ENCODE results near the gene ACOT11. TPM values are rescaled to one million over a fixed set of nuclear protein-coding genes. Genes with fewer than 3 reads are reported as not detected.

ACOT11 gene
- total RNA-seq, 6 donors from 2014 or later, result 2.3 to 13.6 (median 7.0) TPM

DNA sequence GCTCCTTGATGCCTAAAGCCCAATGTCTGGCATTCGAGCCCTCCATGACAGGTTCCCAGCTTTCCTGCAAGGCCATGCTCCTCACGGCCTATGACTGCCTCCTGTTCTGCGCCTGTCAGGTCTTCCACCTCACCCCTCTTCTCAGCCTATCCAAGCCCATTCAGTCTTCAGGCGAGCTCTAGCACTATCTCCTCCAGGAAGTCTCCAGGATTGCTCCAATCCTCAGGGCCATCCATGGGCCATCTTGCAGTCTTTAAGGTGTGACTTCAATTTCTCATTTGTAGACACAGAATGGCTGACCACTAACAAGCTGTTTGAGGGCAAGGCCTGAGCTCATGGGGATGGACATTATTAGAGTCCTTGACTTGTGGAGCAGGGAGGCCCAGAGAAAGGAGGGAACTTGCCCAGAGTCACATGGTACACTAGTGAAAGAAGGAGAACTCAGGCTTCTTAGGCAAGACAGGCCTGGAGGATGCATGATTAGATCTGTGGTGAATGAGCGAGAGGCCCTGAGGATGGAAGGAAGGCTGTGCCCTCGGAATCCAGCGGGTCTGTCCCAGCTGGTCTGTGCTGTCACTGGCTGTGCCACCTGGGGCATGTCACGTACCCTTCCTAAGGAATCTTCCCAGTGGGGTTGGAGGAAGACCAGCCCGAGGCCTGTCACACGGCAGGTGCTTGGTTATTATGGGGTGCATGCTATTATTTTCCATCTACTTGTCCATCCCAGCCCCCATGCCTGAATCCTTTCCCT, 1.2 kb upstream of the ACOT11 start:
- Histone ChIP-seq H3K9me3 (no peaks in the 10 kb centered on the region), H3K4me1 (peaks cover 17 to 36% (median 21%) of the 10 kb centered on the region in 4 donors), H3K36me3 (no peaks in the 10 kb centered on the region), H3K27ac (peak overlapping the region in 2 of 4 donors; percentile 54 to 65), H3K27me3 (no peaks in the 10 kb centered on the region), H3K4me3 (no peak overlapping the region)
- ATAC-seq (ENCODE audit: low FRiP score in 2 of 2) (peak in 1 of 2 donors; percentile 22), DNase-seq (peak in 1 of 2 donors; percentile 40)
- TF ChIP-seq, protein P1, sequence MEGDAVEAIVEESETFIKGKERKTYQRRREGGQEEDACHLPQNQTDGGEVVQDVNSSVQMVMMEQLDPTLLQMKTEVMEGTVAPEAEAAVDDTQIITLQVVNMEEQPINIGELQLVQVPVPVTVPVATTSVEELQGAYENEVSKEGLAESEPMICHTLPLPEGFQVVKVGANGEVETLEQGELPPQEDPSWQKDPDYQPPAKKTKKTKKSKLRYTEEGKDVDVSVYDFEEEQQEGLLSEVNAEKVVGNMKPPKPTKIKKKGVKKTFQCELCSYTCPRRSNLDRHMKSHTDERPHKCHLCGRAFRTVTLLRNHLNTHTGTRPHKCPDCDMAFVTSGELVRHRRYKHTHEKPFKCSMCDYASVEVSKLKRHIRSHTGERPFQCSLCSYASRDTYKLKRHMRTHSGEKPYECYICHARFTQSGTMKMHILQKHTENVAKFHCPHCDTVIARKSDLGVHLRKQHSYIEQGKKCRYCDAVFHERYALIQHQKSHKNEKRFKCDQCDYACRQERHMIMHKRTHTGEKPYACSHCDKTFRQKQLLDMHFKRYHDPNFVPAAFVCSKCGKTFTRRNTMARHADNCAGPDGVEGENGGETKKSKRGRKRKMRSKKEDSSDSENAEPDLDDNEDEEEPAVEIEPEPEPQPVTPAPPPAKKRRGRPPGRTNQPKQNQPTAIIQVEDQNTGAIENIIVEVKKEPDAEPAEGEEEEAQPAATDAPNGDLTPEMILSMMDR (IDR thresholded peaks at IDR 0.05), result no peak
- TF ChIP-seq POLR2AphosphoS5 (IDR thresholded peaks at IDR 0.05) (no peak), POLR2A (IDR thresholded peaks at IDR 0.05) (no peak), EP300 (IDR thresholded peaks at IDR 0.05) (no peak)
- 72 to 81% methylated on average over 9 to 10 of the region's 10 CpGs for WGBS, 2 donors

DNA sequence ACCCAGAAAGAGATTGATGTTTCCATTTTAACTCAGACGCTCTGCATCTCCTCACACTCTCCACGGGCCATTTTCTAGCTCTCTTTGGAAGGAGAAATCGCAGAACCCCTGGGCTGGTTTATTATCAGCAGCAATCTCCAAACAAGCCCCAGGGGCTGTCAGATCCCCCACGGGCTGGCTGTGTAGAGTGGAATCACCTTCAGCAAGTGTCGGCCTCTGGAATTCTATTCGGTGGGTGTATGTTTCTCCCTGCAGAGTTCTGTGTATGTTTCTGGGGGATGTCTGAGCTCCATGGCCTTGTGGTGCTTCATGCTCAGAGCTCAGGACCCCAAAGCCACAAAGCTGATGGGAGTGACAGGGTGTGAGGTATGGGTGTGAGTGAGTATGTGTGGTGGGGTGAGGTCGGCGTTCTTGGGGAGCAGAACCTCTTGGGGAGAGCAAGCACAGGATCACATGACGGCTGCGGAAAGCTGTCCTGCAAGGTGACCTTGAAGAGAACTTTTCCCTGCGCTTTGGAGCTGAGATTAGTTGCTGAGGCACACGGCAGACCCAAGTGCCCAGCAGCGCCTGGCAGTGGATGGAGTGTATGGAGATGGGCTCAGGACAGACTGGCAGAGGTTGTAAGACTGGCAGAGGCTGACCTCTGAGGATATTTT, 489 bp downstream of the ACOT11 start:
- DNase-seq, result no peak
- TF ChIP-seq EP300 (IDR thresholded peaks at IDR 0.05) (no peak), POLR2A (IDR thresholded peaks at IDR 0.05) (no peak), POLR2AphosphoS5 (IDR thresholded peaks at IDR 0.05) (no peak)
- TF ChIP-seq, protein P1 (IDR thresholded peaks at IDR 0.05), result no peak
- Histone ChIP-seq H3K36me3 (no peaks in the 10 kb centered on the region), H3K27me3 (no peaks in the 10 kb centered on the region), H3K27ac (peak overlapping the region in 1 of 4 donors; percentile 65), H3K9me3 (no peaks in the 10 kb centered on the region), H3K4me3 (peak overlapping the region in 3 of 4 donors; percentile 18 to 36 (median 31)), H3K4me1 (peaks cover 6 to 19% (median 11%) of the 10 kb centered on the region in 4 donors)
- no peak for ATAC-seq (ENCODE audit: low FRiP score in 2 of 2)
- WGBS, 2 donors, result 49 to 56% methylated on average over 13 of the region's 13 CpGs

DNA sequence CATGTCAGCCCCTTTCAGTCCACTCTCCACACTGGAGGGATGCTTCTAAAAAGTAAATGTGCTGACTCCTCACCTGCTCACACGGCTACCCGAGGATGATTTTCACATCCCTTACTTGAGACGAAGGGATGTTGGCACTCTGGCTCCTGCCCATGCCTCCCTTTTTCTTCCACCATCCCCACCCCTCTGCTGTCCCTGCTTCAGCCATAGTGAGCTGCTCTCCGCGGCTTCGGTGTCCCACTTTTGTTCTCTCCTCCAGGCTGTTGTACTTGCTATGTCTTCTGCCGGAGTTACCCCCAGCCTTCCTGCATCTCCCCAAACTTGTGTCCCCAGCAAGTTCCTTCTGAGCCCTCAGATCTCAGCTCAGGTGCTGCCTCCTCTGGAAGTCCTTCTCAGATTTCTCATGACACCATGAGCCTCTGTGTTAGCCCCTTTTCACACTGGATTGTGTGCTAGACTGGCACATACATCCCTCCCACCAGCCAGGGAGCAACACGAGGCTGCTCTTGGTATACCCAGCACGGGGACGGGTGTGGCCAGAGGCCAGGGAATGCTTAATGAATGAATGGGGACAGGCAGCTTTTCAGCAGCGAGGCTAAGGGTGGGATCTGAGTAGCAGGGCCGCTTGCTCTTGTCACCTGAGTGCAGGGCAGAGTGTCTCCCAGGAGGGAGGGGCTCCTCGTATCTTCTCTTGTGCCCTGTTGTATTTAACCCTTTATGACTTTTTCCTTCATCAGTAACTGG, 1.3 kb downstream of the ACOT11 start:
- Histone ChIP-seq H3K27ac (no peak overlapping the region), H3K4me1 (peaks cover 6 to 18% (median 10%) of the 10 kb centered on the region in 4 donors), H3K9me3 (no peaks in the 10 kb centered on the region), H3K36me3 (no peaks in the 10 kb centered on the region), H3K4me3 (no peak overlapping the region), H3K27me3 (no peaks in the 10 kb centered on the region)
- DNase-seq (no peak), ATAC-seq (ENCODE audit: low FRiP score in 2 of 2) (no peak)
- 71 to 86% methylated on average over 10 to 13 of the region's 13 CpGs for WGBS, 2 donors
- TF ChIP-seq EP300 (IDR thresholded peaks at IDR 0.05) (no peak), POLR2AphosphoS5 (IDR thresholded peaks at IDR 0.05) (no peak), POLR2A (IDR thresholded peaks at IDR 0.05) (no peak)
- TF ChIP-seq, protein P1 (IDR thresholded peaks at IDR 0.05), result no peak

- no peak for DNase-seq
- TF ChIP-seq EP300 (IDR thresholded peaks at IDR 0.05) (no peak), POLR2A (IDR thresholded peaks at IDR 0.05) (no peak), POLR2AphosphoS5 (IDR thresholded peaks at IDR 0.05) (no peak)
- TF ChIP-seq, protein P1 (IDR thresholded peaks at IDR 0.05), result no peak
Measured at GRCh38 chr1:54551891-54552290, 3.9 kb downstream of the ACOT11 start.

More at GRCh38 chr1:54551891-54552290, 3.9 kb downstream of the ACOT11 start:
- H3K4me3 ChIP-seq, result no peak overlapping the region
- H3K27ac ChIP-seq, result no peak overlapping the region
- no peak for ATAC-seq (ENCODE audit: low FRiP score in 2 of 2)
- no peaks in the 10 kb centered on the region for H3K9me3 ChIP-seq
- 93 to 97% methylated on average over 3 of the region's 3 CpGs for WGBS, 2 donors
- no peaks in the 10 kb centered on the region for H3K36me3 ChIP-seq
- peaks cover 6 to 18% (median 9%) of the 10 kb centered on the region in 4 donors for H3K4me1 ChIP-seq
- no peaks in the 10 kb centered on the region for H3K27me3 ChIP-seq

All from upper lobe of left lung (tissue), 6 donors.